Measurements from ENCODE around the gene TCHH. TPM values are rescaled to one million over a fixed set of nuclear protein-coding genes. Genes with fewer than 3 reads are reported as not detected.

The TCHH gene
- total RNA-seq, 3 donors from 2014 or later (not counting 1 experiment from before 2014, with no cell fraction given) = not detected

- no peaks in the 10 kb centered on the region for H3K9me3 ChIP-seq (ENCODE audit: control insufficient read depth, insufficient read depth, low read length)
- H3K27ac ChIP-seq (ENCODE audit: low read length) = no peak overlapping the region
- H3K4me1 ChIP-seq (ENCODE audit: control insufficient read depth, insufficient read depth, low read length) = peaks cover 39% of the 10 kb centered on the region
- ATAC-seq (no peak), DNase-seq (peak in 1 of 2 donors; percentile 6)
- WGBS (ENCODE audit: insufficient coverage) = 12% methylated on average over 31 of the region's 31 CpGs
- H3K36me3 ChIP-seq (ENCODE audit: control insufficient read depth, insufficient read depth, low read length) = no peaks in the 10 kb centered on the region
- peaks cover 62% of the 10 kb centered on the region for H3K27me3 ChIP-seq (ENCODE audit: control insufficient read depth, insufficient read depth, low read length)
- H3K36me3 Mint-ChIP-seq = no peaks in the 10 kb centered on the region
- no peak overlapping the region for H3K27ac Mint-ChIP-seq
- H3K4me3 Mint-ChIP-seq = no peak overlapping the region
- no peaks in the 10 kb centered on the region for H3K4me1 Mint-ChIP-seq
- H3K9me3 Mint-ChIP-seq = no peaks in the 10 kb centered on the region
- H3K27me3 Mint-ChIP-seq (ENCODE audit: low read depth in 2 of 2) = peaks cover 0 to 25% of the 10 kb centered on the region in 2 donors
- intact Hi-C loops (cut with micrococcal nuclease) = no loop called here
- no peak for TF ChIP-seq CTCF (IDR thresholded peaks at IDR 0.05)
- no peak overlapping the region for H3K4me3 ChIP-seq (ENCODE audit: low read length)
These were observed 5.8 kb downstream of the TCHH start for GRCh38 chr1:152109231-152109997.

- H3K27ac ChIP-seq (ENCODE audit: low read length) = no peak overlapping the region
- ATAC-seq (no peak), DNase-seq (no peak)
- peaks cover 39% of the 10 kb centered on the region for H3K4me1 ChIP-seq (ENCODE audit: control insufficient read depth, insufficient read depth, low read length)
- H3K27ac Mint-ChIP-seq = no peak overlapping the region
- TF ChIP-seq CTCF (IDR thresholded peaks at IDR 0.05) = no peak
- H3K27me3 ChIP-seq (ENCODE audit: control insufficient read depth, insufficient read depth, low read length) = peaks cover 60% of the 10 kb centered on the region
- H3K9me3 Mint-ChIP-seq = no peaks in the 10 kb centered on the region
- H3K9me3 ChIP-seq (ENCODE audit: control insufficient read depth, insufficient read depth, low read length) = no peaks in the 10 kb centered on the region
- WGBS (ENCODE audit: insufficient coverage) = 21% methylated on average over 28 of the region's 28 CpGs
- no peak overlapping the region for H3K4me3 Mint-ChIP-seq
- no peaks in the 10 kb centered on the region for H3K36me3 Mint-ChIP-seq
- H3K4me3 ChIP-seq (ENCODE audit: low read length) = no peak overlapping the region
- H3K27me3 Mint-ChIP-seq (ENCODE audit: low read depth in 2 of 2) = peaks cover 2 to 20% of the 10 kb centered on the region in 2 donors
- intact Hi-C loops (cut with micrococcal nuclease) = no loop called here
- no peaks in the 10 kb centered on the region for H3K36me3 ChIP-seq (ENCODE audit: control insufficient read depth, insufficient read depth, low read length)
- H3K4me1 Mint-ChIP-seq = no peaks in the 10 kb centered on the region
These were observed 6.4 kb downstream of the TCHH start for GRCh38 chr1:152108882-152109222.

- peaks cover 56% of the 10 kb centered on the region for H3K27me3 ChIP-seq (ENCODE audit: control insufficient read depth, insufficient read depth, low read length)
- H3K27ac ChIP-seq (ENCODE audit: low read length) = no peak overlapping the region
- peaks cover 39% of the 10 kb centered on the region for H3K4me1 ChIP-seq (ENCODE audit: control insufficient read depth, insufficient read depth, low read length)
- no peak for DNase-seq
- H3K36me3 ChIP-seq (ENCODE audit: control insufficient read depth, insufficient read depth, low read length) = no peaks in the 10 kb centered on the region
- Mint-ChIP-seq H3K36me3 (no peaks in the 10 kb centered on the region), H3K4me1 (no peaks in the 10 kb centered on the region), H3K4me3 (no peak overlapping the region), H3K27me3 (ENCODE audit: low read depth in 2 of 2) (peaks cover 8 to 24% of the 10 kb centered on the region in 2 donors), H3K9me3 (no peaks in the 10 kb centered on the region), H3K27ac (no peak overlapping the region)
- ATAC-seq = no peak
- H3K9me3 ChIP-seq (ENCODE audit: control insufficient read depth, insufficient read depth, low read length) = no peaks in the 10 kb centered on the region
- intact Hi-C loops (cut with micrococcal nuclease) = no loop called here
- WGBS (ENCODE audit: insufficient coverage) = 11% methylated on average over 67 of the region's 67 CpGs
- TF ChIP-seq CTCF (IDR thresholded peaks at IDR 0.05) = no peak
- no peak overlapping the region for H3K4me3 ChIP-seq (ENCODE audit: low read length)
These were observed 7.0 kb downstream of the TCHH start for GRCh38 chr1:152107984-152108881.

All from natural killer cell (primary cell).